IPS-18a (cell line): ENCODE results near the gene DESI2.
A peak's percentile ranks its signal among the peaks of the same experiment; 100 is the strongest.

Experiments
- H3K27ac ChIP-seq: one replicate; pipeline ENCODE4 v1.5.1; 2013; ENCODE audit warnings: low read length
- H3K27me3 ChIP-seq: one replicate; pipeline ENCODE4 v1.6.1; 2013; ENCODE audit warnings: mild to moderate bottlenecking, low read length; ENCODE audit not compliant: control insufficient read depth, insufficient read depth
- H3K36me3 ChIP-seq: one replicate; pipeline ENCODE4 v1.6.1; 2013; ENCODE audit warnings: low read depth, low read length; ENCODE audit not compliant: control insufficient read depth
- H3K4me1 ChIP-seq: one replicate; pipeline ENCODE4 v1.6.1; 2013; ENCODE audit warnings: low read depth, low read length; ENCODE audit not compliant: control insufficient read depth
- H3K4me3 ChIP-seq: one replicate; pipeline ENCODE4 v1.5.1; 2013; ENCODE audit warnings: low read length
- H3K9ac ChIP-seq: one replicate; pipeline ENCODE4 v1.6.1; 2013; ENCODE audit warnings: mild to moderate bottlenecking, low read length, moderate library complexity
- H3K9me3 ChIP-seq: one replicate; pipeline ENCODE4 v1.6.1; 2013; ENCODE audit warnings: low read depth, low read length; ENCODE audit not compliant: control insufficient read depth

The DESI2 gene

DNA sequence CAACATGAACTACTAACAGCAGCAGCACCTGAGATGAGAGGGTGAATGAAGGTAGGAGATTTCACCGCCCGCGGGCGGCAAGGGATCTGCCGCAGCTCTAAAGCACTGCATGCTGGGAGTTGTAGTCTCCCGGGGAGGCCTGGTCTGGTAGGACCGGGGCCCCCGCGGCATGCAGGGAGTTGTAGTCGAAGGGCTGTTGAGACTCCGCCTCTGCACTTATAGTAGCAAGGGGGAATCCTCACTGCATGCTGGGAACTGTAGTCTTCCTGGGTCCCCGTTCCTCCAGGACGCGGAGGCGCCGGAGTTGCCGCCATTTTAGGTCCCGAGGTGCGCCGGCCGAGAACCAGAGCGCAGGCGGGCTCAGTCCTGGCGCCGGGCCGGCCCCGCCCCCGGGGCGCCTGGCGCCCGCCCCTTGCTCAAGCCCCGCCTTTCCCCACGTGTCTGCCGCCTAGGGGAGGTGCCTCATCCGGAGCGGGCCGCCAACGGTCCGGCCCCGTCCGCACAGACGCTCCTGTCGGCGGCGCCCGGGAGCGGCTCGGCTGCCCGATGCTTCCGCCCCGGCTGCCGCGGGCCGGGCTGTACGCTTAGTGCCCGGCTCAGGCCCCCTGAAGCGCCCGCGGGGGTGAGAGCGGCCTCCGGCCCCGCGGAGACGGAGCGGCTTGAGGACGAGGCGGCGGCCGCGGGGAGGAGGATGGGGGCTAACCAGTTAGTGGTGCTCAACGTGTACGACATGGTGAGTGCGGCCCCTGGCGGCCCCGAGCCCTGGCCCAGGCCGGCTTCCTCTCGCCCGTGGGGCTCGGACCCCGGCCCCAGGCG is at the start of gene DESI2:
DESI2 (plus strand) TSS at position 504 of the 816 bp plus-strand sequence; CDS start at position 692, 188 bp downstream.
- Histone ChIP-seq H3K9me3 (no peaks in the 10 kb centered on the region), H3K4me1 (peaks cover 27% of the 10 kb centered on the region), H3K4me3 (peak within 1 kb of the TSS; percentile 88), H3K27ac (peak within 1 kb of the TSS; percentile 40), H3K27me3 (no peaks in the 10 kb centered on the region), H3K9ac (peak within 1 kb of the TSS; percentile 92), H3K36me3 (peaks cover 9% of the 10 kb centered on the region)

DNA sequence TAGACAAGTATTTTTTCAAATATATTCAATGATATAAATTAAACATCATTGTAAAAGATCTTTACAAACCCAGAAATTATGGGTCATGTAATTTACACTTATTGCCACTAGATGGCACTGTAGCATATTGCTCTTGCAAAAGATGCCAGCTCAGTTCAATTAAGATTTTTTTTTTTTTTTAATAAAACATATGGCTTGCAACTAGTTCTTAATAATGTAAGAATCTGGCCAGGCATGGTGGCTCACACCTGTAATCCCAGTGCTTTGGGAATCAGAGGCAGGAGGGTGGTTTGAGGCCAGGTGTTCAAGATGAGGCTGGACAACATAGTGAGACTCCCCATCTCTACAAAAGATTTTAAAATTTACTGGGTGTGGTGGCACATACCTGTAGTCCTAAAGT is 49.4 kb upstream of the DESI2 start:
- H3K27me3 ChIP-seq: no peaks in the 10 kb centered on the region

DNA sequence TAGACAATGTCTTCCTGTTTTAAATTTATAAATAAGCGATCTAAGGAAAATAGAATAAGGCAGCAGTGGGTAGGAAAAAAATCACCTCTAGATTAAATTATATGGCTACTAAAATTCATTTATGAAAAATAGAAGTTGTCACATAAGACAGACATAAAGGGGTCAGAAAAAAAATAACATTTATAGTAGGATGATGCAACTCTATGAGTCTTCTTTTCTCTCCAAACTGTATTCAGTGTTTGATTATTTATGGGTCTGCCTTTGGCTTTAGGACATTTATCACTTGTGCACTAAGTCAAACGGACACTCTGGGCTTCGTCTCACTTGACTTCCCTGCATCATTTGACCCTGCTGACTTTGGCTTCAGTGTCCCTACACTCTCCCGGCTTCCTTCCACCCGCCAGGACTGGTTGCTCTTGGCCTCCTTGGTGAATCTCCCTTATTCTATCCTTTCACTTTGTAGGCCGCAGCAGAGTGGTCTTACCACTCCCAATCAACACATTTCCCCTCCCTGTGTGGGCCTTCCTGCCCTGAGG is 47.0 kb upstream of the DESI2 start:
- H3K9me3 ChIP-seq: no peaks in the 10 kb centered on the region
- H3K36me3 ChIP-seq: no peaks in the 10 kb centered on the region
- H3K27ac ChIP-seq: no peak overlapping the region
- H3K4me1 ChIP-seq: peaks cover 4% of the 10 kb centered on the region
- no peak overlapping the region for H3K4me3 ChIP-seq
- no peak overlapping the region for H3K9ac ChIP-seq
- no peaks in the 10 kb centered on the region for H3K27me3 ChIP-seq

More for the DNA sequence above, 49.4 kb upstream of the DESI2 start:
- no peaks in the 10 kb centered on the region for H3K36me3 ChIP-seq
- no peak overlapping the region for H3K4me3 ChIP-seq
- no peak overlapping the region for H3K27ac ChIP-seq
- H3K9ac ChIP-seq: no peak overlapping the region
- peaks cover under 1% of the 10 kb centered on the region for H3K4me1 ChIP-seq
- H3K9me3 ChIP-seq: no peaks in the 10 kb centered on the region

DNA sequence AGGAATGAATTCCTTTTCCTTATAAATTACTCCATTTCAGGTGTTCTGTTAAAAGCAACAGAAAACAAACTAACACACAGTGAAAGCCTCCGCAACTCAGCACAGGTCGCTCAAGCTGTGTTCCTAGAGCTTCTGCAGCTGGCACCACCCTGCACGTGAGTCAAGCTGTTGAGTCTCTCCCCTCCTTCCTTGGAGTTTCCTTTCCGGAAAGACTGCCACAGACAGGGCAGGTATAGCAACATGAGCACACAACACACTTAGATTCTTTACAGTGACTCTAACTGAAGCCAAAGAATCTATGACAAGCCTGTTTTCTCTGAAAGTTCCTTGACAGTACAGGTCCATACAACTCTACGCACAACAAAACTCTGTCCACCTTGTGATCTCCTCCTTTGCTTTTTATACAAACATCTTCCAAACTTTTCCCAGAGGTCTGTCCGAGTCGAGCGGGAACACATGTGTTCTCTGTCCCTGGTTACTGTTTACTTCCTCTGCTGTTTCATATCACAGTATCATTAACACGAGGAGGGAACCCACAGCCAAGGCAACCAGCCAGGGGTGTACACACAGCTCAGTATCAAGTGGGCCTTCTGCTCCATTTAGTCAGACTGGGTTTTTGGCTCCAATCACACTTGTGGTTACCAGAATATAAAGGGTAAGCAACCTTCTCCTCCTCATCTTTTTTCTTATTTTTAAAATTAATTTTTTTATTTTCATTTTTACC is 38.7 kb upstream of the DESI2 start:
- Histone ChIP-seq H3K4me1 (peaks cover 9% of the 10 kb centered on the region), H3K36me3 (no peaks in the 10 kb centered on the region), H3K9ac (no peak overlapping the region), H3K27me3 (no peaks in the 10 kb centered on the region), H3K9me3 (no peaks in the 10 kb centered on the region), H3K27ac (no peak overlapping the region), H3K4me3 (no peak overlapping the region)

DNA sequence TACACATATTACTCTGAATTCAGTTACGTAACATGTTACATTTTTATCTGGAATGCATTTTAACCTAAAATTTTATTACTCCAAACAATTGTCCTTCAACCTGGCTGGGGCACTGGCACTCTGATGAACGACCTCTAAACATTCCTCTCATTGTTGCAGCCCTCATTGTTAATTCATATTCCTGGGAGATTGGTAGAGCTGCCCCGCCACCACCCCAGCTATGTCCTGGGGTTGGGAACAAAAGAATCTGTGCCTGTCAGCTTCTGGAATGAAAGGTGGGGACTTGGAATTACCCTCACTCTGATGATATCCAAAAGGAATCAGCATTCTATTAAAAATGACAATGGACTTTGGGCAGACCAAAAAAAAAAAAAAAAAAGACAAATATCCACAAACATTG is 38.0 kb upstream of the DESI2 start:
- no peaks in the 10 kb centered on the region for H3K27me3 ChIP-seq
- no peak overlapping the region for H3K9ac ChIP-seq
- H3K4me3 ChIP-seq: peak overlapping the region; percentile 2
- no peaks in the 10 kb centered on the region for H3K36me3 ChIP-seq
- H3K27ac ChIP-seq: no peak overlapping the region
- peaks cover 9% of the 10 kb centered on the region for H3K4me1 ChIP-seq
- no peaks in the 10 kb centered on the region for H3K9me3 ChIP-seq

DNA sequence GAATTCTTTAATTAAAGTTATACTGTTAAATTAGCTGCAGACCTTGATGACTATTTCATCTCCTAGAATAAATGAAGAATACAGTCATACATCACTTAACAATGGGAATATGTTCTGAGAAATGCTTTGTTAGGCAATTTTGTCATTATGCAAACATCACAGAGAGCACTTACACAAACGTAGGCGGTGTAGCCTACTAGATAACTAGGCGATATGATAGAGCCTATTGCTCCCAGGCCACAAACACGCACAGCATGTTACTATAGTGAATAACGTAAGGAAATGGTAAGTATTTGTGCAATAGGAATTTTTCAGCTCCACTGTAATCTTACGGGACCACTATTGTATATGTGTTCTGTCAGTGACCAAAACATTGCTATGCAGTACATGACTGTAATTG is 37.6 kb upstream of the DESI2 start:
- Histone ChIP-seq H3K9ac (no peak overlapping the region), H3K4me1 (peaks cover 9% of the 10 kb centered on the region), H3K9me3 (no peaks in the 10 kb centered on the region), H3K36me3 (no peaks in the 10 kb centered on the region), H3K4me3 (peak overlapping the region; percentile 2), H3K27me3 (no peaks in the 10 kb centered on the region), H3K27ac (no peak overlapping the region)

DNA sequence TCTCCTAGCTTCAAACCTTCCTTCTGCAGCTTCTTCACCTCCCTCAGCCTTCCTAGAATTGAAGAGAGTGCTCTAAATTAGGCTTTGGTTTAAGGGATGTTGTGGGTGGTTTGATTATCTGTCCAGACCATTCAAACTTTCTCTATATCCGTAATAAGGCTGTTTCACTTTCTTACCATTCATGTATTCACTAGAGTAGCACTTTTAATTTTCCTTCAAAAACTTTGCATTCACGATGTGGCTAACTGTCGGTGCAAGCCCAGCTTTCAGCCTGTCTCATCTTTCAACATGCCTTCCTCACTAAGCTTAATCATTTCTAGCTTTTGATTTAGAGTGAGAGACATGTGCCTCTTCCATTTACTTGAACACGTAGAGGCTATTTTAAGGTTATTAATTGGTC is 26.2 kb upstream of the DESI2 start:
- Histone ChIP-seq H3K27ac (no peak overlapping the region), H3K4me1 (no peaks in the 10 kb centered on the region)

DNA sequence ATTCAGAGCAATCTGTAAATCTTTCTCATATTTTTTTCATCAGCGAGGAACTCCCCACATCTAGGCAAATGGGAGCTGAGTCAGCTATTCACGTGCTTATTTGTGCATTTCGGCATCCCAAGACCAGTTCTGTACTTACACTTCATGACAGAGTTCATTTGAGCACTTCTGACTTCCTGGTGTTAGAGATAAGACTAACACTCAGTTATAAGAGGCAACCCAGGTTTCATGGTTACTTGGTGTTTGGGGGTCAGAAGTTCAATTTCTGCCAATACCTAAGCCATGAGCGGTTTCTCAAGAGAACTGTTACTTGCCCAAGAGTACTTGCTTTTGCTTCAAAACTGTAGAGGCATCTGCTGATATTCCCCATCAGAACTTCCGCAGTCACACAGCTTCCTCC is 24.1 kb upstream of the DESI2 start:
- Histone ChIP-seq H3K4me1 (no peaks in the 10 kb centered on the region), H3K9ac (no peak overlapping the region), H3K27me3 (no peaks in the 10 kb centered on the region), H3K36me3 (no peaks in the 10 kb centered on the region), H3K9me3 (peaks cover 4% of the 10 kb centered on the region), H3K4me3 (no peak overlapping the region), H3K27ac (no peak overlapping the region)

More for the DNA sequence above, 26.2 kb upstream of the DESI2 start:
- H3K9ac ChIP-seq: no peak overlapping the region
- H3K9me3 ChIP-seq: no peaks in the 10 kb centered on the region
- H3K27me3 ChIP-seq: no peaks in the 10 kb centered on the region
- H3K4me3 ChIP-seq: no peak overlapping the region
- no peaks in the 10 kb centered on the region for H3K36me3 ChIP-seq

DNA sequence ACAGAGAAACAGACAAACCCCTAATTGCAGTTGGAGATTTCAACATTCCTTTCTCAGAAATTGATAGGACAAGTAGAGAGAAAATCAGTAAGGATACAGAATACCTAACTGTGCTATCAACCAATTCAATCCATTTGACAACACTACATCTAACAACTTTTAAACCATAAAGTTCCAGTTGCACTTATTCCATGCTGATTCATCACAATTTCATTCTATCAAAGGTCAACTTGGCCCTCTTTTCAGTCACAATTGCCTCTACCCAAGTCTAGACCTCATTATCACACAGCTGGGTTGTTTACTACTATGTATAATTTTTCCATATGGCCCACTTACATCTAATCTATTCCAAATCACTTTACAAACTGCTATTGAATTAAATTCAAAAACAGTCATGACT is 19.8 kb upstream of the DESI2 start:
- H3K36me3 ChIP-seq: no peaks in the 10 kb centered on the region
- H3K27me3 ChIP-seq: no peaks in the 10 kb centered on the region
- no peak overlapping the region for H3K4me3 ChIP-seq
- H3K27ac ChIP-seq: no peak overlapping the region
- H3K9me3 ChIP-seq: peaks cover 4% of the 10 kb centered on the region
- no peak overlapping the region for H3K9ac ChIP-seq
- no peaks in the 10 kb centered on the region for H3K4me1 ChIP-seq

DNA sequence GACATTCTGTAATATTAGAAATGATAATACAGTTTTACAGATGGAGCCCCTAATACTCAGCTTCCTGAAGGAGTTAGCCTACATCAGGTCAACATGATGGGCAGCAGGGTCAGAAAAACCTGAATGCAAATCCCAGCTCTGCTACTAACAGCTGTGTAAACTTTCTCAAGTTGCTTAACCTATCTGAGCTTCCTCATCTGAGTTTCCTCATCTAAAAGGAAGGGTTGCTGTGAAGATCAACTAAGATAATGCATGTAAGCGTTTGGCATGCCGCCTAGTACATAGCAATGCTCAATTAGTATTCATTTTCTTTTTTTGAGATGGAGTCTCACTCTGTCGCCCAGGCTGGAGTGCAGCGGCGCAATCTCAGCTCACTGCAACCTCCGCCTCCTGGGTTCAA is 18.4 kb upstream of the DESI2 start:
- no peak overlapping the region for H3K4me3 ChIP-seq
- peaks cover 4% of the 10 kb centered on the region for H3K9me3 ChIP-seq
- H3K4me1 ChIP-seq: no peaks in the 10 kb centered on the region
- no peak overlapping the region for H3K27ac ChIP-seq
- H3K9ac ChIP-seq: no peak overlapping the region
- no peaks in the 10 kb centered on the region for H3K27me3 ChIP-seq
- H3K36me3 ChIP-seq: no peaks in the 10 kb centered on the region

DNA sequence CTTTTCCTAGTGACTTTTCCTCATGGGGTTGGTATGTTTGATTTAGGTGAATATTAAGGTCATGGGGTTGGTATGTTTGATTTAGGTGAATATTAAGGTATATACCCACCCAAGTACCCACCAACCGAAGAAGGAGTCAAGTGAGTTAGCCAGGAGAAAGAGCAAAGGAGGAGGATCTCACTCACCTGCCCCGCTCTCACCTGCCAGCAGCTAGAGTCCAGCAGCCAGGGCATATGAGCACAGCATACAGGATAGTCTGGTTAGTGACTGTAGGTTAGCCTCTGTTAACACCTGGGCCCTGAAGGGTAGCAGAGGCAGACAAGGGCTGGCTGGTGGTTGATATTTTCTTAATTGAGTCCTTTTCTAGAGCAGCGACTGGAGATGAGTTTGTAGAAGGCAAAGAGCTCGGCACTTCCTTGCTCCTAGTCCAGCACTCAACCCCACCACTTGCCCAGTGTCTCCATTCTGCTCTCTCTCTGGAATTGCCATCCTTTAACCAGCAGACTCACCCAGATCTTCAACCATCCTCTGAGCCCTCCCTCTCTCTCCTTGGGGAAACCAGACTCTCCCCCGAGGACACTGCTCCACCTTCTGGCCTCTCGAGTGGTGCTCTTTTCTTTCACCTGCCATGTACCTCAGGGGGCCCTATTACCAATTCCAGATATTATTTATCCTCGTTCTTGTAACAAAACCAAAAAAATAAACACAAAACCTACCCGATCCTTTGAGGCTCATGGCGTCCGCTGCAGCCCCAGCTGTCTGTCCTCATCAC is 16.3 kb upstream of the DESI2 start:
- Histone ChIP-seq H3K9me3 (peaks cover 4% of the 10 kb centered on the region), H3K27me3 (no peaks in the 10 kb centered on the region), H3K9ac (no peak overlapping the region), H3K27ac (no peak overlapping the region), H3K4me3 (no peak overlapping the region), H3K4me1 (no peaks in the 10 kb centered on the region), H3K36me3 (no peaks in the 10 kb centered on the region)
